SKM-1 (cell line): Measurements from ENCODE around the gene DNAJA2.
"Not testable (repeated sequence)": the region's sequence is repeated elsewhere in the genome, so short reads cannot be mapped to it uniquely, and the experiment has no call there.

Experiments
- DNase-seq: peaks from one replicate; lab custom pipeline; 2025; ENCODE audit not compliant: unreplicated experiment; lab: John Stamatoyannopoulos, UW

DNAJA2 gene

DNA sequence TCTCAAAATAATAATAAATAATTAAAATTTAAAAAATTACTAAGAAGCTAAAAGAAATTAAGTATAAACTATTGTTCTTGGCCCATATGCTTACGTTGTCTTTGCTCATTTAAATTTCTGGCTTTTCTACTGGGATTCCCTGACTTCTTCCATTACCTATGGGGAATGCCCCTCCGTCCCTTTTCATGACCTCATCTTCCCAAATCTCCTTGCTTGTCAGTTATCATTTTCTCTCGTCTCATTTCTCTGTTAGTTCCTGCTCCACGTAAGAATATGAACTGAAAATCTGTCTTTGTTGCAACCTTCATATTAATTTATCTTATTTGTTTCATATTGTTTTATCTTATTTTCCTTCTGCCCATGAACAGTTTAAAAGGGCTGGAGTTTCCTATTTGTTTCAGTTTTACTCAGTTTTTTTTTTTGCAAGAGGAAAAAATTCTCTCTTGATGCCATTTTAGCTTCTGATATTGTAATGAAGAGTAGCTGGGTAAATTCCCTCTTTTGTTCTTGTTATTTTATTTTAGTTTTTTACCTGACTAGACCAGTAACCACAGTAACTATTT is 2.5 kb upstream of the DNAJA2 start:
- no peak for DNase-seq

DNA sequence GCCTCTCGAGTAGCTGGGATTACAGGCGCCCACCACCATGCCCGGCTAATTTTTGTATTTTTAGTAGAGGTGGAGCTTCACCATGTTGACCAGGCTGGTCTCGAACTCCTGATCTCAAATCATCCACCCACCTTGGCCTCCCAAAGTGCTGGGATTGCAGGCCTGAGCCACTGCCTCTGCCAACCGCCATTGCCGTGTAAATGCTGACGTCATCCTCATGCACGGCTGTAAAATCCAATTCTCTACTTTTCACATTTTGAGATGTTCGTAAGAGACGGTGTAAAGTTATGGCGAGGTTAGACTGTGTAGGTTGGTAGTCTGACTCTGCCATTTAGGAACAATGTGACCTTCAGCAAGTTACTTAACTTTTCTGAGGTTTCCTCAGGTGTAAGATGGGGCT is 1.7 kb upstream of the DNAJA2 start:
- no peak for DNase-seq

DNA sequence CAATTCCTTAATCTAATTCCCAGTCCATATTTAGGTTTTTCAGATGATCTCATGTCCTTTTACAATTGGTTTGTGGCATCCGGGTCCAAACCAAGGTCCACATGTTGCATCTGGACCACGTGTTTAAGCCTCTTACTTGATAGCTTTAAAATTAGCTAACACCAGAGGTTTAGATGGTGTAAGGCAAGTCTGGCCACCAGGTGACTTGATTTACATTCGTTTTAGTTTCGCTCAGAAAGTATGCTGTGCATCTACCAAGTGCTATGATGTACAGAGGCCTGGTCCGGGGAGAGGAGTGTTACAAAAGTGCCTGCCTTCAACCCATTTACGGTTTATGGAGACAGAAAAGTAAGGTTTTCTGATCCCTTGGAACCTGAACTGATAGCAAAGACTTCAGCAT is 878 bp upstream of the DNAJA2 start:
- no peak for DNase-seq

DNA sequence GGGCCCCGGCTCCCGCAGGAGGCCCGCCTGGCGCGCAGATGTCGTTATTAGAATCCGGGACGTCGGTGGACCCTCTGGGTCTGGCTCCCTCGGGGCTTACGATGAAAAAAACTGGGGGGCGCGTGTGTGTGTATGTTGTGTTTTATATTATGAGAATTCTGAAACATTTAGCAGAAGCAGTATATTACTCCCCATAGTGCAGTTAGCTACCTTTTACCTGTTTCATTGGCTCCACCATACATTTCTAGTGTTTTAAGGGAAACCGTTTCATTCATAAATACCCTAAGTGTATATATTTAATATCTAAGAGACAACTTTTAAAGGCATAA is 486 bp upstream of the DNAJA2 start:
- no peak for DNase-seq

DNA sequence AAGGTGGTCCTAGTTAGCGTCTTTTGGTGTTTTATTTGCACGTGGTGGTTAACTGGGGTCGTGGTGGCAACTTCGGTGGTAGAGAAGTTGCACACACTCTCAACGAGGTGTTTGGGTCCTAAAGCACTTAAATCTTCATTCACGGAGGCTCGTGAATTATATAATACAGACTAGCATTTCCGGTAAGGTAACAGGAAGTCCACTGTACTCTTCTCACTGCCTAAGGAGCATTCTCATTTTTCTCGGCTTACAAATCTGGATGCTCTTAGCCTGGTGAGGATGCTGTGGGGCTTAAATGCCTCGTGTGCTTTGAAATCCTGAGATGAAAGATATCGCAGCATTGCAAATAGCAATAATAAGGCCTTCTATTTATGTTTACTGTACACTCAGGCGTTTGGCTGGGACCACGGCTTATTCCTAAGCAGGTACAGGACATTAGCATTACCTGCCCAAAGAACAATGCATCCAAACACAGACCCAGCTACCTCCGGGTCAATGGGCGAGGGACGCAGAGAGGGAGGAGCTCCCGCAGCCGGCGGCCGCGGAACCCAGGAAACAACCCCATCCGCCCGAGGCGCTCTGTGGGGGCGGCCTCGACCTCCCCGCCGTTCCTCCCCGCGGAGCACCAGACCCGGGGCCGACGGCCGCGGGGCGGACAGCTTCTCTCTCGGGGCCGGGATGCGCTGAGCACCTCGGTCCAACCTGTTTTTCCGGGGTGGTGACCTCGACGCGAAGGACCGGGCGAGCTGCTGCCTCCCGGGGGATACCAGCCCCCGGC is 856 bp downstream of the DNAJA2 start:
- no peak for DNase-seq

DNA sequence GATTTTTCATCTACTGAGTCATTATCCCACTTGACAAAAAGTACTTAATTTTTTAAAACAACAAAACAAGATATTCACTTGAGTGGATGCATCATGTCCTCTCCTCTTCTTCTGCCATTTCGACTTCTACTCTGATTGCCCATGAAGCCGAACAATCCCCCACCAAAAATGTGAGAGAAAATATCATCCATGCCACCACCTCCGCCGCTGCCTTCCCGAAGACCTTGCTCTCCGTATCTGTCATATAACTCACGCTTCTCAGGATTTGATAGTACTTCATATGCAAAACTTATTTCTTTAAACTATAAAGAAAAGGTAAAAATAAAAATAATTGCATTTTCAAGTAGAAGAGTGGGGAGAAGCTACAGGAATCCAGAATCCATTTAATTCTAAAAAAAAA is 2.2 kb downstream of the DNAJA2 start:
- DNase-seq: no peak

DNA sequence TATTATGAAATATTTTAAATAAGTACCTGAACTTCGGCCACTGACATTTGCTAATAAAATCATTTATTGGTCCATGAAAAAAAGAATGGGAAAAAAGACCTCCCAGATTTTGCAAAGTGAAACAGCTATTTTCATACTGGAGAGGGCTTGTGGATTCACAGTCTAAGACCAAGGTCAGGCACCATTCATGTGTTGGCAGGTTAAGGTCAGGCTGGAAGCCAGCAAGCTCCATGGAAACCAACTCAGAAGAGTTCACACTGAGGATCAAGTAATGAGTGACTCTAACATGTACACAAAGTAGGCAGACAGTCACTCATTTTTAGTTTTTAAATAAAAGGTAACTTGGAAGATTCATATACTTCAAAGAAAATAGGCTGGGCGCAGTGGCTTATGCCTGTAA is 3.4 kb downstream of the DNAJA2 start:
- DNase-seq: no peak

DNA sequence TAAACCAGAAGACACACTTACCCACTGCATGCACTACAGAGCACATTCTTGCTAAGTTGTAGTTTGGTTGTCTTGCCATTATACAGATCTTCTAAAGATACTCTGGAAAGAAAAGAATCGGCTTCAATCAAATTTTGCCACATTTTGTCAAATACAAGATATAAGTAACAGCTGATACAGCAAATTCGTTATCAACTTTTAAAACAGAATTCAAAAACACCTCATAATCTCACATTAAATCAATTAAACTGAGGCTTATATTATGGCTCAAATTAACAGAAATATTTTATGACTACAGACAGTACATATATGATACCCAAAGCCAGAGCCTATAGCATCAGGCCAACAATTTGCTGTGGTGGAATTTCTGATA is 5.4 kb downstream of the DNAJA2 start:
- DNase-seq: no peak

DNA sequence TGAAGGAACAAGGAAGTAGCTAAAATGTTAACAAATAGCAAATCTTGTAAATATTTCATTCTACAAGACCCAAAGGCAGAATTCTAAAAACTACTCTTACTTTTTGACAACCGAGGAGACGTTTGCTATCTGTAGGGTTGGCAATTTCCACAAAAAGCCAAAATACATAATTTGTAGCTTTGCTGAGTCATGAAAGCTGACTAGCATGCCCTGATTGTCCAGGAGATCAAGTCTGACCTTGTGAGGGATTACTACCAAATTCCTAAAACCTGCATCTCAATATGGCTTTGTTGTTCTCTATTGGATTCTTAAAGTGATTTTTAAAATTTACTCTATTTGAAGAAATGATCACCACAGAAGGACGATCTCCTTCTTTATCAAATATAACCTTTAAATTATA is 10.8 kb downstream of the DNAJA2 start:
- DNase-seq: no peak

DNA sequence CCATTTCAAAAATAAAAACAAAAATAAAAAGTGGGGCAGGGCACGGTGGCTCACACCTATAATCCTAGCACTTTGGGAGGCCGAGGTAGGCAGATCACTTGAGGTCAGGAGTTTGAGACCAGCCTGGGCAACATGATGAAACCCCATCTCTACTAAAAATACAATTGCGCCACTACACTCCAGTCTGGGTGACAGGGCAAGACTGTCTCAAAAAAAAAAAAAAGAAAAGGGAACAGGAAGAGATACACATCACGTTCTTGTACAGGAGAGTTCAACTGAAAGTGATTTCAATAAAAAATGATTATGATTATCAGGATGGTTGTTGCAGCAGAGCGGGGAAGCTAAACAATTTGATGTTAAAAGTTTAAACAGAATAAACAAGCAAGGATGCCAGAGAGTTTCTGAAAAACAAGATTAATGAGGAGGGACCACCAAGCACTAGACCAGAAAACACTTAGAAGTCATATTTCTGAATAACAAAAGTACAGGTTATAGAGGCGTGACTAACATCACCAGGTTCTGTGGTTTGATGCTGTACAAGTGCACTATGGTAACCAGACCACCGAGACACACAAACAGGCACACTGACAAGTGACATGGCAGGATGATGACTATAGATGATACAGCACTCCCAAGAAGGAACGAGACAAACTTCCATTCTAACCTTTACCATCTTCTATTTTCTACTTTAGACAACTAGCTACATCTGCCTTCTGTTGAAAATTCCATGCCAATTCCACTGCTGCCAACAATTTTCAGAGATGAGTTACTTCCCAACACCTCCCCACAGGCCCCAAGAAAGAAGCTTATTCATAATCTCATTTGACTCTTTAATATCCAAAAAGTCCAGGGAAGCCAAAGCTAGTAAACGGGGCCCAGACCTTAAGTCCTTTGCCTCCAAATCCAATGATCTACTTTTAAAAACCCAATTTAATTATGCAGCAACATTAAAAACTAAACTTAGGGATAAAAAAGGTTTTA is 11.8 kb downstream of the DNAJA2 start:
- peak; percentile 72 for DNase-seq

DNA sequence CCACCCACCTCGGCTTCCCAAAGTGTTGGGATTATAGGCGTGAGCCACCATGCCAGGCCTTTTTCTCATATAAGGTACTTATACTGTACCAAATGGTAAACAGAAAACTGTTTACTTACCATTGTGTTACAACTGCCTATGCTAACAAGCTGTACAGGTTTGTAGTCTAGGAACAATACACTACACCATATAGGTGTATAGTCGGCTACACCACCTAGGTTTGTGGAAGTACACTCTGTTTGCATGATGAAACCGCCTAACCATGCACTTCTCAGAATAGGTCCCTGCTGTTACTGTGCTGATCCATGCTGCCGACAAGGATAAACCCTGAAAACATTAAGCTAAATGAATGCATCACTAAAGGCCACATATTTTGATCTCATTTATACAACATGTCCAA is 18.9 kb downstream of the DNAJA2 start:
- no peak for DNase-seq

DNA sequence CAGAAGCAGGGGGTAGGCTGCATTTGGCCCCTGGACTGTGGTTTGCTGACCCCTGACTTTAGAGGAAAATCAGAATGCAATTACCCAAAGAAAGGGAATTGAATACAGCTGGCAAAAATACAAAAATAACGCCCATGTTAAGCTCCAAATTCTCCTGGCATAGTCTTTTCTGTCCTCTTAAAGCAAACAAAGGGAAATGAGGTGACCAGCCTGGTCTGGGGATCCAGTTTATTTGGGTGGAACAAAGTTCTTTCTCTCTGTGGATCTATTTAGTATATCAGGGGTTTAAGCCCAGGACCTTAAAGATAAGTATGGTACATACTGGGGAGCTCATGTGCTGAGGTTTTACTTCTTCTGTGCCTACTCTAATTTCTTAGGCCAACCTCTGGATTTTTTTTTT is 23.5 kb downstream of the DNAJA2 start:
- no peak for DNase-seq

DNA sequence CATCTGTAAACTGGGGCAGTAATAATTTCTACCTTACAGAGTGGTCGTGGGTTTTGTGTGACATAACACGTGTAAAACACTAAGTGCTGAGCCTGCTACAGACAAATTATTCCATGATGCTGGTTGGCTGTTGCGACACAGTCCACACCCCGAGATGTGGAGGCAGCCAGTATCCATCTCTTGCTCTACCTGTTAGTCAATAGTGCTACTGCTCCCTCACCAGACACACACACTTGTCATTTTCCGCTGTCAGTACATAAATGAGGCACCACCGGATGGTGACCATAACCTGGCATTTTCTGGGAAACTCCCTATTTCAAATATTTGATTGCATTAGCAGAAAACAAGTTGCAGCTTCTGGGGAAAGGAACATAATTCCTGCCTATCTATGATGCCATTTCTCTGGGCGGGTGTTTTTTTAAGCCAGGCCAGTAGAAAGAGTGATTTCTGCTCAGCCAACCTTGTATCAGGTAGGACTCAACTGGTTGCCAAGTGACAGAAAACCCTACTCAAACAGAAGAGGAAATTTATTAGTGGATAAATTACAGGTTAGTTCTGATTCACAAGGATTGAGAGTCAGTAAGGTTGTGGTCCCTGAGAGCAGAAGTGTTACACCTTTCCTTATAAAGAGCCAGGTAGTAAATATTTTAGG is 24.1 kb downstream of the DNAJA2 start:
- DNase-seq: no peak

DNA sequence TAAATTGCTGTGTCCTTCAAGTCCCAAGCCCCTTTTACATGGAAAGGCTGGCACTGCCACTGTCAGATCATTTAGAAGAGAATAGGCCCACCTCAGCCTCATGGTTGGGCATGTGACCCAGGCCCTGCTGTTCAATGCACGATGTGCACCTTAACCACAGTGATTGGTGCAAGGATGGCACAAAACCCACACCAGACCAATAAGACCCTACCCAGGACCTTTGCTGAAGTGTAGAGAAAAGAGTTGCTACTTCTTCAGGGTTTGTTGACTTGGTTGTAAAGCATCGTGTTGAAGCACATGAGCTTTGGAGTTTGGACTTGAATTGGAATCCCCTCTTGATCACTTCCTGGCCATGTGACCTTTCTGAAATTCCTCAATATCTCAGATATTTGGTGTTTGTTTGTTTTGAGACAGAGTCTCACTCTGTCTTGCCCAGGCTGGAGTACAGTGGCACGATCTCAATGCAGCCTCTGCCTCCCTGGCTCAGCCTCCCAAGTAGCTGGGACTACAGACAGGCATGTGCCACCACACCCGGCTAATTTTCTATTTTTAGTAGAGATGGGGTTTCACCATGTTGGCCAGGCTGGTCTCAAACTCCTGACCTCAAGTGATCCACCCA is 24.8 kb downstream of the DNAJA2 start:
- no peak for DNase-seq

DNA sequence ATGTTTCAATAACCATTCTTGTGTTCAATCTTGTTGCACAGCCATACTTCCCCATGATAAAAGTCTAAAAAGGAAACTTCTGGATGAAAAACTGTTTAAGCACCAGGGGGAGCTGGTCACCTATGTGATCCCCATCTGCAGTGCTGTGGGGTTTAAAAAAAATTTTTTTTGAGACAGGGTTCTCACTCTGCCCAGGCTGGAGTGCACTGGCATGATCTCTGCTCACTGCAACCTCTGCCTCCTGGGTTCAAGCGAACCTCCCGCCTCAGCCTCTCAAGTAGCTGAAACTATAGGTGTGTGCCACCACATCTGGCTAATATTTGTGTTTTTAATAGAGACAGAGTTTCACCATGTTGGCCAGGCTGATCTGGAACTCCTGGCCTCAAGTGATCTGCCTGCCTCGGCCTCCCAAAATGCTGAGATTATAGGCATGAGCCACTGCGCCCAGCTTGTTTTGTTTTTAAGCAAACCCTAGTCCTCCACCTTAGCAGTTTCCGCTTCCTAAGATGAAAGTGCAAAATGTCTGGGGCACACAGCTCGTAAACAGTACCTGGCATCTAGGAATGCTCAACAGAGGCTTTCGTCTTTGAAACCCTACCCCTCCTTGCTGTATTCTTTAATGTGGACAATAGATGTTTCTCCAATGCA is 25.4 kb downstream of the DNAJA2 start:
- DNase-seq: peak; percentile 54

DNA sequence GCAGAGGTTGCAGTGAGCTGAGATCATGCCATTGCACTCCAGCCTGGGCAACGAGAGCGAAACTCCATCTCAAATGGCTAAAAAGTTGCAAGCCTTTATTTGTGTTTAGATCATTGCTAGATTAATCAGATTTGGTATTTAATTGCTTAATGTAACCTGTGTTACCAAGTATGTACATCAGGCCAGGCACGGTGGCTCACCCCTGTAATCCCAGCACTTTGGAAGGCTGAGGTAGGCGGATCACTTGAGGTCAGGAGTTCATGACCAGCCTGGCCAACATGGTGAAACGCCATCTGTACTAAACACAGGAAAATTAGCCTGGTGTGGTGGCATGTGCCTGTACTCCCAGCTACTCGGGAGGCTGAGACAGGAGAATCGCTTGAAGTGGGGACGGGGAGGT is 28.8 kb downstream of the DNAJA2 start:
- not testable (repeated sequence) for DNase-seq

DNA sequence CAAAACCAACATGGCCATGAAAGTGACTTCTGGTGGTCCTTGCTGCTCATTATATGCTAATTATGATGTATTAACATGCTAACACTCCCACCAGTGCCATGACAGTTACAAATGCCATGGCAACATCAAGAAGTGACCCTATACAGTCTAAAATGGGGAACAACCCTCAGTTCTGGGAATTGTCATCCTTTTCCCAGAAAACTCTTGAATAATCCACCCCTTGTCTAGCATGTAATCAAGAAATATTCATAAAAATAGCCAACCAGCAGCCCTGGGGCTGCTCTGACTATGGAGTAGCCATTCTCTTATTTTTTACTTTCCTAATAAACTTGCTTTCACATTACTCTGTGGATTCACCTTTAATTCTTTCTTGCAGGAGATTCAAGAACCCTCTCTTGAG is 35.9 kb downstream of the DNAJA2 start:
- no peak for DNase-seq

DNA sequence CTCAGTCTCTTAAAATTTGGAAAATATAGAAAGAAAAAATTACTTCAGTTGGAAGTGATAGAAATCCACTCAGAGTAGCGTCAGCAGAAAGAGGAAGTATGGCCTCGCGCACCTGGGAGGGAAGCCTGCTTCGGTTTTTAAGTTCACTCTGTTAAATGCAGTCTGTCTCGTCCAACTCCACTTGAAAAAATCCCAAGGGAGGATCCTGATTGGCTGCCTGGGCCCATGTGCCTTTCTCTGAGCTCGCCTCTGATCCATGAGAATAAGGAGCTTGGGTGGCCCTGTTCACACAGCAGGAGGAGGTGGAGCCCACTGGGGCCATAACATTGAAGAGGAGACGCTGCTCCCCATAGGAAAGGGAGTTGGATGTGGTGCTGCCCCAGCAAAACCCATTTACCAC is 40.7 kb downstream of the DNAJA2 start:
- DNase-seq: peak; percentile 3

DNA sequence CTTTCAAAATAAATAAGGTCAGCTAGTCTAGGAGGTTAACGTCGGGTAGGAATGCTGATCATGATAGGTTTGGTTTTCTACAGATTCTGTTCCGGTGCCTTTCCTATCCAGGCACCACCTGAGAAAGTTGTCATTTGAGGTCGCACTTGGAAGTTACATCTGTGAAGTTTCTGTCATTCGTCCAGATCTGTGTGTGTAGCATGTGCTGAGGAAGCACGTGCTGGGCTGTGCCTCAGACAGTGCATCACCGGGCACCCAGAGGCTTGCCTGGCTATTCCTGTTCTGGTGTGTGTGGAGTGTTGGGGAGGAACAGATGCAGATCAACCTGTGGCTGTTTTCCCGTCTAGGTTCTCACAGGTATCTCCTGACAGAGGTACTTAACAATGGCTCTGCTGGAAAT is 42.6 kb downstream of the DNAJA2 start:
- no peak for DNase-seq
